WTC11 (cell line): ENCODE data around the gene RIOK2.

Experiments used
- AFF4 ChIP-seq: sonication (generic); formaldehyde crosslinking; IDR thresholded peaks from 2 replicates; pipeline ENCODE4 v1.8.1; 2023; ENCODE audit warnings: mild to moderate bottlenecking, missing genetic modification reagents, borderline replicate concordance
- CREB1 ChIP-seq: sonication (generic); formaldehyde crosslinking; IDR thresholded peaks from 2 replicates; pipeline ENCODE4 v1.8.0; 2023; ENCODE audit warnings: mild to moderate bottlenecking, missing genetic modification reagents
- CTCF ChIP-seq: fragments of 200-600 bp; IDR thresholded peaks from 2 replicates; pipeline ENCODE4 v1.8.0; 2022; ENCODE audit warnings: antibody characterized with exemption
- E2F4 ChIP-seq: sonication (generic); formaldehyde crosslinking; IDR thresholded peaks from 2 replicates; pipeline ENCODE4 v1.8.1; 2022; ENCODE audit warnings: low read depth, mild to moderate bottlenecking, moderate library complexity, missing genetic modification reagents, borderline replicate concordance
- FOXK1 ChIP-seq: sonication (generic); formaldehyde crosslinking; IDR thresholded peaks from 2 replicates; pipeline ENCODE4 v1.8.0; 2022; ENCODE audit warnings: mild to moderate bottlenecking, moderate library complexity, missing genetic modification reagents
- JUN ChIP-seq: sonication (generic); formaldehyde crosslinking; IDR thresholded peaks from 2 replicates; pipeline ENCODE4 v1.8.0; 2023; ENCODE audit warnings: mild to moderate bottlenecking, missing genetic modification reagents
- NFATC4 ChIP-seq: fragments of 250-450 bp; sonication (Bioruptor Pico); IDR thresholded peaks from 2 replicates; pipeline ENCODE4 v1.9.0; 2021; ENCODE audit warnings: mild to moderate bottlenecking
- NR1H2 ChIP-seq: sonication (generic); formaldehyde crosslinking; IDR thresholded peaks from 2 replicates; pipeline ENCODE4 v1.9.0; 2021; ENCODE audit warnings: mild to moderate bottlenecking, moderate library complexity, missing genetic modification reagents
- ZNF138 ChIP-seq: sonication (generic); formaldehyde crosslinking; conservative IDR thresholded peaks from 2 replicates; pipeline ENCODE4 v1.8.1; 2022; ENCODE audit warnings: mild to moderate bottlenecking, moderate library complexity, missing genetic modification reagents
- TF ChIP-seq, protein P1 (sequence below): sonication (generic); formaldehyde crosslinking; IDR thresholded peaks from 2 replicates; pipeline ENCODE4 v1.8.0; 2023; ENCODE audit warnings: missing genetic modification reagents, mild to moderate bottlenecking, borderline replicate concordance

DNA sequence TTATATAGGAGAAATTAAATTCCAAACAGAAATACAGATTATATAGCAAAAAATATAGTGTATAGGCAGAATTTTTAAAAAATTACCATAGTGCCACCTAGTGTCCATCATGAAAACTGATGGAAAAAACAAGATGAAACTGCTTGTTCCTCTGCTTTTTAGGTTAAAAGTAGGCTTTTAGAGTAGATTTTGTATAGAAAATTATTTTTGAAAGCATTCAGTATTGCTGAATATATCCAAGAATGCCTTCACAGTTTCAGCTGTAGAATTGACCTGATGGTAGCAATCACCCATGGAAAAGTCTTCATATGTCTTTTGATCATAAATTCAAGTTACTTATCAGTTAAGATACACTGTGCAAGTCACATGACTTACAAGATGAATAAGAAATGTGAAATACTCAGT, 19.7 kb downstream of the RIOK2 start:
- no peak for TF ChIP-seq NFATC4 (CRISPR knock-in tag)
- TF ChIP-seq CTCF = peak; percentile 69
- TF ChIP-seq FOXK1 (CRISPR knock-in tag) = no peak
- TF ChIP-seq NR1H2 (CRISPR knock-in tag) = no peak
- TF ChIP-seq, protein P1, sequence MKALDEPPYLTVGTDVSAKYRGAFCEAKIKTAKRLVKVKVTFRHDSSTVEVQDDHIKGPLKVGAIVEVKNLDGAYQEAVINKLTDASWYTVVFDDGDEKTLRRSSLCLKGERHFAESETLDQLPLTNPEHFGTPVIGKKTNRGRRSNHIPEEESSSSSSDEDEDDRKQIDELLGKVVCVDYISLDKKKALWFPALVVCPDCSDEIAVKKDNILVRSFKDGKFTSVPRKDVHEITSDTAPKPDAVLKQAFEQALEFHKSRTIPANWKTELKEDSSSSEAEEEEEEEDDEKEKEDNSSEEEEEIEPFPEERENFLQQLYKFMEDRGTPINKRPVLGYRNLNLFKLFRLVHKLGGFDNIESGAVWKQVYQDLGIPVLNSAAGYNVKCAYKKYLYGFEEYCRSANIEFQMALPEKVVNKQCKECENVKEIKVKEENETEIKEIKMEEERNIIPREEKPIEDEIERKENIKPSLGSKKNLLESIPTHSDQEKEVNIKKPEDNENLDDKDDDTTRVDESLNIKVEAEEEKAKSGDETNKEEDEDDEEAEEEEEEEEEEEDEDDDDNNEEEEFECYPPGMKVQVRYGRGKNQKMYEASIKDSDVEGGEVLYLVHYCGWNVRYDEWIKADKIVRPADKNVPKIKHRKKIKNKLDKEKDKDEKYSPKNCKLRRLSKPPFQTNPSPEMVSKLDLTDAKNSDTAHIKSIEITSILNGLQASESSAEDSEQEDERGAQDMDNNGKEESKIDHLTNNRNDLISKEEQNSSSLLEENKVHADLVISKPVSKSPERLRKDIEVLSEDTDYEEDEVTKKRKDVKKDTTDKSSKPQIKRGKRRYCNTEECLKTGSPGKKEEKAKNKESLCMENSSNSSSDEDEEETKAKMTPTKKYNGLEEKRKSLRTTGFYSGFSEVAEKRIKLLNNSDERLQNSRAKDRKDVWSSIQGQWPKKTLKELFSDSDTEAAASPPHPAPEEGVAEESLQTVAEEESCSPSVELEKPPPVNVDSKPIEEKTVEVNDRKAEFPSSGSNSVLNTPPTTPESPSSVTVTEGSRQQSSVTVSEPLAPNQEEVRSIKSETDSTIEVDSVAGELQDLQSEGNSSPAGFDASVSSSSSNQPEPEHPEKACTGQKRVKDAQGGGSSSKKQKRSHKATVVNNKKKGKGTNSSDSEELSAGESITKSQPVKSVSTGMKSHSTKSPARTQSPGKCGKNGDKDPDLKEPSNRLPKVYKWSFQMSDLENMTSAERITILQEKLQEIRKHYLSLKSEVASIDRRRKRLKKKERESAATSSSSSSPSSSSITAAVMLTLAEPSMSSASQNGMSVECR (CRISPR knock-in tag) = no peak
- TF ChIP-seq JUN (CRISPR knock-in tag) = no peak
- no peak for TF ChIP-seq ZNF138 (CRISPR knock-in tag)
- TF ChIP-seq CREB1 (CRISPR knock-in tag) = no peak
- TF ChIP-seq AFF4 (CRISPR knock-in tag) = no peak
- no peak for TF ChIP-seq E2F4 (CRISPR knock-in tag)
